Ramos (cell line): ENCODE results near the gene TENM4.

ENCODE experiments used
- in situ Hi-C: fragments of 300-500 bp; cut with MboI; formaldehyde crosslinking; loops from one replicate; pipeline ENCODE4 v1.14.3; 2022; ENCODE audit warnings: low sequenced_read_pairs; ENCODE audit not compliant: unreplicated experiment

The TENM4 gene

DNA sequence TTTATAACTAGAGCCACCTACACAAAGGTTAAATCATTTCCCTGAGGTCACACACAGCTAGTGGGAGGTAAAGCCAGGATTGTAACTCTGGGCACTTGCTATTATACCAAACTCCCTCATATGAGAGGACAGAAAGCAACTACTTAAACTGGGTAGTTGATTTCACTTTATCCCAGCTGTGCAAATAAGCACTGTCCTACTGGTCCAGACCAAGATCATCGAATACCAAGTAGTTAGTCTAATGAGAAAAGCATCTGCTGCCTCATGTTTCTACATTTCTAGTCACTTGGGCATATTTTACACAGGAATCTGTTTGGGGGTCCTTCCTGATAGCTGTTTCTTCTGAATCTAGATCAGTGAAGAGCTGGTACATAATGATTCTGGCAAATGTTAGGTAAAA lies 687.5 kb downstream of the TENM4 start:
- in situ Hi-C loops: no loop called here

DNA sequence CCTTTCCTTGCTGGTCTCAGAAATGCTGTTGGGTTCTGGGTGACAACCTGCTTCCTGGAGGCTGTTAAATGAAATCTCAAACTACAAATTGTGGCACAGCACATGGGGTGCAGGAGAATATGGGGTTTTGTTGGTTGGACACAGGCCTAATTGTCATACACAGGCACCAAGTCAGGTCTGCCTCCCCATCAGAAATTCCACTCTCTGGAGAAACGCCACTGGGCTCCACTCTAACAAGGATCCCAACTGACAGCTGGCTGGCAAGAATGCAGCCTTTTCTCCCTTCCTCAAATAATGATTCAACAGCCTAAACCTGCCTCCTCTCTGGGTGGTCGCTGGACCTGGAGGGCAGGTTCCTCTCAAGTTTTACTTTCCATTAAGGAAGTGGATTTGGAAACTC lies 688.3 kb downstream of the TENM4 start:
- in situ Hi-C loops: no loop called here

DNA sequence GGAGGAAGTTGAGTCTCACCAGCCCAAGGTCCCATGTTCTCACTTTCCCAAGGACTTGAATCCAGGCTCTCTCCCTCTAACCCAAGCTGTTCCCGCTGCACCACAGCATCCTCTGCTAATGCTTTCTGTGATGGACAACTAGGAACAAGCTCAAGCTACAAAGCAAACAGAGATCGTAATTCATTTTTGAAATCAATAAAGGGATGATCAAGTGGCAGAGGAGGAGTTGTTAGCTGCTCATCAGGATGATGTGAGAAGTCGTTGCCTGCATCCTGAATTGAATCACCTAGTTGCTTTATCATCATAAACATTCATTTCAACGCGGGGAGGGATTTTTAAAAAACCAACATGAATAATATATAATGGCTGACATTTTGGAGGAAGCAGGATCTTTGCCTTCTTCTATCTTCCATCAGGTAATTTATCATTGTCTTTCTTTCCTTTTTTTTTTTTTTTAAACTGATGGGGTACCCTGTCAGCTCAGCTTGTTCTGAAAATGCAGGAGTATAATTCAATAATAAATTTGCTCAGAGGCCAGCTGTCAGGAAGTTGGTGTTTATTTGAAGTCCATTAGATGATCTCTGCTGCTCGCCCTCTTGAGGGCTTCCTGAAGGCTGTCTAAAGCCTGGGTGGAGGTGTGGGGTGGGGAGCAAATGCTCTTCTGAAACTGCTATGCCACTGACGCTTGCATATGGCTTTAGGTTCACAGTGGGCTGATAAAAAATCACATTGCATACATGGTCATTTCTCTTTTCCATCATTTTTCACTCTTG lies 691.7 kb downstream of the TENM4 start:
- in situ Hi-C loops: no loop called here

DNA sequence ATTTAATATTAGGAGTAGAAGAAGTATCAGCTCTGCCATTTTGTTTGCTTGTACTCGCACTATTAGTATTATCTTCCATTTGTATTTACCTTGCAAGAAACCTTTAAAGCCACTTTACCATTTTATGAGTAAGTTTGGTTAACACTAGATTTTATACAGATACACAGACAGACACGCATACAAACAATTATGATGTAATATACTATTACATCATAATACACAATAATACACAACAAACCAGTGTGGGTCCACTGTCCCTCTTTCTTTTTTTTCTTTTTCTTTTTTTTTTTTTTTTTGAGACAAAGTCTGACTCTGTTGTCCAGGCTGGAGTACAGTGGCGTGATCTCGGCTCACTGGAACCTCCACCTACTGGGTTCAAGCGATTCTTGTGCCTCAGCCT lies 695.9 kb downstream of the TENM4 start:
- in situ Hi-C loops: no loop called here

- in situ Hi-C loops: no loop called here
These were observed 696.6 kb downstream of the TENM4 start for GRCh38 chr11:78744202-78744601.

DNA sequence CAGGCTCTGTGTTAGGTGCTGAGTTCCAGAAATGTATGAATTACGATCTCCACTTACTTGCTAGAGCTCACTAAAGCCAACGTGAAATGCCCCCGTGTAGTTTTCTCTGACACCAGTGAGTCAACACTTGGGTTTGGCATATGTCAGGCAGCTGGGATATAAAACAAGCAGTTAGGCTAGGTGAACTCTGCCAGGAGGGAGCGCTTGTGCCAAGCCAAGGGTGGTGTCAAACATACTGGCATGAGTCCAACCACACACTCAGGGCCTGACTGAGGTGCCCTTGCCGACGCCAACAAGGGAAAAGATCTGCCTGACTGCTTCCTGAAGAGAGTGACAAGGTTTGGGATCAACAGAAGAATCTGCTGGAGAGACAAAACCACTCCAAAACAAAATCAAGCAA lies 698.4 kb downstream of the TENM4 start:
- in situ Hi-C loops: no loop called here

DNA sequence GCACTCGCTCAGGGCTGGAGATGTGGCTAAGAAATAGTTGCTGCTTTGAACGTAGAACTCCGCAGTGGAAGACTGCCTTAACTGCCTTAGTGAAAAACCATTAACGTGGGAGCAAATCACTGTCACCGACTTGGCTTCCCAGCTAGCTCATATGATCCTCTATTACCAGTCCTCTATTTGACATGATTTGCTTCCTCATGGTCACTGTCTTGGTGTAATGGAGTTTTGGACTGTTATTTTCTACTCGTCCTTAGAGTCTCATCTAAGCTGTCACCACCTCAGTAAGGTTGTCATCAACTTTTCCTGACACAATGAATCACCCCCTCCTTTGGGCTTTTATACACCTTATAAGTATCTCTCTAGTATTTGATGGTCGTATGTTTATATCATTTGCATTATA lies 699.1 kb downstream of the TENM4 start:
- in situ Hi-C loops: no loop called here

DNA sequence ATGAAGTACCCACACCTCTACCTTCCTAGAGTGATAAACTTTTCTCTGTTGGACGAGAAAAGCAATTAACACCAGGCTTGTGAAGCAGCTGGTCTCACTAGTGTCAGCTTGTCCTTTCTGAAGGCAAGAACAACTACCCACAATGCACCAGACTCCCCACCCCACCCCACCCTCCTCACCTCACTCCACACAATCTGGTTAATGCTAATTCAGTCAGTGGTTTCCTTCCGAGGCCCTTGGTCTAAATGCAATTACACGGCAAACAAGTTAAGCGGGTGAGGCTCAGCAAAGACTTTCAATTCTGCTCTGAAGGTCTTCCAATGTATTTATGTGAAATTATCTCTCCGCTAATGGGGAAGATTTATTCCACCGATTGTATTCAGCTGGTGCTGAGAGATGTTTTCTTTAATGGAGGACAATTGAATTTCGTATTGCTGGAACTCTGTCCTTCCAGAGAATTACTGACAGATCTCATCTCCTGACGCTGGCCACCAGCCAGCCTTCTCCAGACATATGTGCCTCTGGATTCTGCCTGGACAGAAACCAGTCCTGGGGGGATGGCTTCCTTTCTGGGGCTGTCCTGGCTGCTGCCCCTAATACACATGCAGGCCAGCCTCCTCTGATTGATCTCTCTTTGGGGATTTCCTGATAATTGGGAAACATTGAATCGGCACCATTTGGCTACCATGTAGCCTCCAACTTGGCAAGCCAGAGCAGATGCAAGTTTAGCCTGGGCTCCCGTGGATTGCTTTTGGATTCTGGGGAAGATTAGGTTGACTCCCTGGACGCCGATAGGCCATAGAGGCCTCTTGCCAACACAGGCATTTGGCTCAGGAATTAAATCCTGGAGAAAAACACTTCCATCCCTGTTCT lies 700.4 kb downstream of the TENM4 start:
- in situ Hi-C loops: no loop called here

GRCh38 chr11:78737891-78738290 lies 702.9 kb downstream of the TENM4 start:
- in situ Hi-C loops: no loop called here

- in situ Hi-C loops: no loop called here
These were observed 703.5 kb downstream of the TENM4 start for GRCh38 chr11:78737301-78737700.

- in situ Hi-C loops: no loop called here
These were observed 705.1 kb downstream of the TENM4 start for GRCh38 chr11:78735711-78736110.

DNA sequence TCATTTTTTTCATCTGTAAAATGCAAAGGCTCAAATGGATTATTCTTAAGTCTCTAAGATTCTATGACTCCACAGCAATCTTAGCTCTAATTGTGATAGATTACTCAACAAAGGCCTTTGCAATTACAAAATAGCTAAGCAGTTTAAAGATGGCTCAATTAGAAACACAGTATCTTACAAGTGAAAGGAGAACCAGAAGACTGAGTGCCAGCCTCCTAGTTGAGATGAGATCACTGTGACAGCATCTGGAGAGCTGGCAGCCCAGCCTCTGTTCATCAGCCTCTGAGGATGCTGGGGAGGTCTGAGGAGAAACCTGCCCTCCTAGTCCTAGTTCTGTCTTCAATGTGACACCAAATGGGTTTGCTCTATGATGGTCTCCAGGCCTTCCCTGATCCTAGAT lies 707.8 kb downstream of the TENM4 start:
- in situ Hi-C loops: no loop called here

GRCh38 chr11:78732246-78732645 lies 708.6 kb downstream of the TENM4 start:
- in situ Hi-C loops: no loop called here

DNA sequence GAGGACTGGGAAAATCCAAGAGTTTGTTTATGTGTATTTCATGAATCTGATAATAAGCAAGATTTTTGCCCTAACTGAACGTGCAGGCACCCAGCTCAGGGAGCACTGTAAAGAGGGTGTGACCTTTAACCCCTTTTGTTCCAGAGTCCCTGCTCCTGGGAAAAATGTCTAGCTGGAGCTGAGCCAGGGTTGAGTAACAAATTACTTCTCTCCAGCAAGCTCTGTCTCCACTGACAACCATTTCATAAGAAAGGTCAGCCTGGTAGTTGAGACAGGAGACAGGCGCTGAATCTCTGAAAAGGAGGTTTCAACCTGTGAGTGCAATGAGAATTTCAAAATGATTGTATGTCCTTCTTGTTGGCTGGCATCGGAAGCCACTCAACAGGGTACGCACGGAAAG lies 709.8 kb downstream of the TENM4 start:
- in situ Hi-C loops: no loop called here

DNA sequence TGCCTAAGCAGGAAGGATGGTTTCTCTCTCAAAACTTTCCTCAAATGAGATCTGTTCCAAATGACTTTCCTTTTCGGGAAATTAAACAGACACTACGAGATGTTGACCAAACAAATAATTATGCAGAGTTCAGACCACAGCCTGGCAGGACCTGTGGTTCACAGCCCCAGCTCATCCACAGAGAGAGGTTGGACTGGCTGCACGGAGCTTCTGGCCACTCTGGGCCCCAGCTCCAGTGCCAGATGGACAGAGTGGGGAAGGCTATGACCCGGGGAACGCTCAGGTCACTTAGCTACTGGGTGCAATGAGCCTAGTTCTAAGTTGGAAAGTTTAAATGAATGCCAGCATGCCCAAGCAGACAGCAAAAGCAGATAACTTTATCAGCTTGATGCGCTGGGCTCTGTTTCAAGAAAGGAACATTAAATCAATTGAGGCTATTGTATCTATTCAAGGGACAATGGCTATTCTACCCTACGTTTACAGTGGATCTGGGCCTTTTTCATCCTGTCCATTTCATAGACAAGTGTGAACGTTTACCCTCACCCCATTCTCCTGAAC lies 710.5 kb downstream of the TENM4 start:
- in situ Hi-C loops: no loop called here

- in situ Hi-C loops: no loop called here
These were observed 713.0 kb downstream of the TENM4 start for GRCh38 chr11:78727816-78728215.

DNA sequence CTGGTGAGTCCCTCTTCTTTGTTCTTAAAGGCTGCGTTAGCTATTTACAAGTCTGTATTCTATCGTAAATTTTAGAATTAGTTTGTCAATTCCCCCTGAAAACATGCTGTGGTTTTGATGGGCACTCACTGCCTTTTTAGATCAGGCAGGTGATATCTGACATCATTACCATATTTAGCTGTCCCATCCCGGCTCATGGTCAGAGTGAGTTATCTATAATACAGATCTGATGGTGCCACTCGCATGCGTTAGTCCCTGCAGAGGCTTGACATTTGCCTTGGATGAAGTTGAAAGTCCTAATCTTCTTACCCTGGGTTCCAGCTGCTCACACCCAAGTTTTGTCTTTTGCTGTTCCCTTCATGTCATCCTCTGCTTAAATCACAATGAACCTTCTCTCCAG lies 715.6 kb downstream of the TENM4 start:
- in situ Hi-C loops: no loop called here

GRCh38 chr11:78722786-78723185 lies 718.0 kb downstream of the TENM4 start:
- in situ Hi-C loops: no loop called here

GRCh38 chr11:78720281-78720989 lies 720.4 kb downstream of the TENM4 start:
- in situ Hi-C loops: no loop called here

DNA sequence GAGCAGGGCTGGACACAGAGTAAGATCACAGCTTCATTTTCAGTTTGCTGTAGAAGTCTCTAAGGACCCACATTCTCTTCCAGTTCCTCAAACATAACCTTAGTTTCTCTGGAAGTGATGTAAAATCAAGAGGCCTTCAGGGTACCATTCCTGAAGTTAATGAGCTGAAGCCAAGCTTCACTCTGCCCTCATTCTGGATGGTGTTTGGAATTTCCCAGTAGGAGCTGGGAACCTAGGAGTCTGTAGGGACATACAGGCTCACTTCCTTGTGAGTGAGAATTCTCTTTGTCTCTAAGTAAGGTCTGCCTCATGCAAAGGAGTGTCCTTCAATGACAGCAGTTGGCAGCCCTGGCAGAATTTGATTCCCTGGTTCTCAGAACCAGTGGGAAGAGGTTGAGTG lies 723.8 kb downstream of the TENM4 start:
- in situ Hi-C loops: no loop called here
